Measurements from ENCODE around the gene SUSD3.

The SUSD3 gene

DNA sequence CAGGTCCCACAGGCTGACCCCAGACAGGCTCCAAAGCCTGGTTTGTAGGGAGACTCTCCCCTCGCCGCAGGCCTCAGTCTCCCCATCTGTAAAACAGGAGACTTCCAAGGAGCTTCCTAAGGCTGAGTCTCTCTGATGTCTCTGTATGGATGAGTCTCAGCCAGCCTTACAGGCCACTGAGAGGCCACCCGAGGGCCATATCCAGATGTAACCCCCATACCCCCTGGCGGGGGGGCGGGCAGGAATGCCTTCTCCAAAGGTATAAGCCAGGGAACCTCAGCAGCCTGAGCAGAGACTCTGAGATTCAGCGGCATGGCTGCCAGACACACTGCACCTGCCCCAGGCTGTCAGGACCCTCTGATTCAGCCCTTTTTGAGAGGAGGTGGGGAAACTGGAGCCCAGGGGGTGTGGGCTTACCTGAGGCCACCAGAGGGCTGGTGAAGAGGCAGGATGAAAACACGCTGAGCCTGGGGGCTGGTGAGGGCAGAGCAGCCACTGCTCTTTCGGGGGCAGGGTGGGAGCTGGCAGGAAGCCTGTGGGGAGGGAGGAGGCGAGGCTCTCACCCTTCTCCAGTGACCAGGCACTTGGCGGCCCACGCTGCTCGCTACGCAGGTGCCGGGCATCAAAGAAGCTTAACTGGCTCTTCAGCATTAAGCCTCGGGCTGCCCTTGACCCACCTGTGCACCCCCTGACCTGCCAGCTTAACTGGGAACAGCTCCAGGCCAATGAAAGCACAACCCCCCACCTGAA, 5.5 kb upstream of the SUSD3 start:
- DNase-seq (ENCODE audit: low read depth in 2 of 2) = no peak

DNA sequence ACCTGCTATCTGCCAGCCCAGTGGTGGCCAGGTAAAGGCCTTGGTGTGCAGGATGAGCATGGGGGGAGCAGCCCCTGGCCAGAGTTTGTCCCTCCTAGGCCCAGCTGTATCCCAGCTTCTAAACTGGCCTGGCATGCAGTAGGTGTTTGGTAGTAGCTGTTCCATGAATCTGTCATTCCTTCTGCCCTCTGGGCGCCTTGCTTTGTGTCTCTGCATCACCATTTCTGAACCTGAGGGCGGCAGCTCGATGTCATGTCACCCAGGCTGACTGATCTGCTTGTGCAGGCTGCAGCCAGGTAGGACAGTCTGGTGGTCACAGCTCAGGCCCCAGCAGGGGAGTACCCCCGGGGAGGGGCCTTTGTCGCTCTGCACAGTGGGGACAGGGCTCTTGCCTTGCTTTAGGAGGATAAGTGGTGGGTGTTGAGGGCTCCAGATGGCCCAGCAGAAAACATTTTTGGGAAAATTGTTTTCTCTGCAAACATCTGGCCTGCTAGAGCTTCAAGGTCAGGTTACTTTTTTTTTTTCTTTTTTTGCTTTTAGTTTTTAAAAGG, 4.6 kb upstream of the SUSD3 start:
- DNase-seq (ENCODE audit: low read depth in 2 of 2) = no peak

DNA sequence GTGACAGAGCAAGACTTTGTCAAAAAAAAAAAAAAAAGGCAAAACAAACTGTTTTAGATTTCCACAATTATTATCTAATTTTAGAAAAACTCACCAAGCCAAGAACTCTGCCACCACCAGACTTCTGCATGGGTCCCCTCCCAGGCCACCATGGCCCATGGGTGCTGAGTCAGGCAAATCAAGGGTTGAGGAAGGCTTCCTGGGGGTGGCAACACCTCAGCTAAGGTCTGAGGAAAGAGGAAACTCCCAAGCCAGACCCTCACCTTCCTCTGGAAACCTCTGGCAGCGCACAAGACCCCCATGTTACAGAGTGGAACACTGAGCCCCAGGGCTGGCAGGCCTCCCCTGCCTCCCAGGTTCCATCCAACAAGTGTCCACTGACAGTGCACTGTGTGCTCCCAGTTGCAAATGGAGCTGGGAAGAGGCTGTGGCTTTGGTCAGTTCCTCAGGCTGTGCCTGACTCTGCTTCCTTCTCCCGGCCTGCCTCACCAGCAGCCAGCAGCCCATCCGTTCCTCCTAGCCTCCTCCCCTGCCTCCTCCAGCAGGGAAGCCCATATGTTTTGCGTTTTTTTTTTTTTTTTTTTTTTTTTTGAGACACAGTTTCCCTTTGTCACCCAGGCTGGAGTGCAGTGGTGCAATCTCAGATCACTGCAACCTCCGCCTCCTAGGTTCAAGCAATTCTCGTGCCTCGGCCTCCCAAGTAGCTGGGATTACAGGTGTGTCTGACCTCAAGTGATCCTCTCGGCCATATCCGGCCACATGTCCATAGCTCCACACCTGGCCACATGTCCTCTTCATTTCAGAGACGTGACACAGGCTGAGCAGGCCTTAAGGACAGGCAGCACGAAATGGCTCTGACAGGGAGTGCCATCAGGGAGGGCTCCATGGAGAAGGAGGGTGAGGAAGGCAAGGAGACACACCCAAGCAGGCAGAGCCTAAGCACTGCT, 3.5 kb upstream of the SUSD3 start:
- no peak for DNase-seq (ENCODE audit: low read depth in 2 of 2)

DNA sequence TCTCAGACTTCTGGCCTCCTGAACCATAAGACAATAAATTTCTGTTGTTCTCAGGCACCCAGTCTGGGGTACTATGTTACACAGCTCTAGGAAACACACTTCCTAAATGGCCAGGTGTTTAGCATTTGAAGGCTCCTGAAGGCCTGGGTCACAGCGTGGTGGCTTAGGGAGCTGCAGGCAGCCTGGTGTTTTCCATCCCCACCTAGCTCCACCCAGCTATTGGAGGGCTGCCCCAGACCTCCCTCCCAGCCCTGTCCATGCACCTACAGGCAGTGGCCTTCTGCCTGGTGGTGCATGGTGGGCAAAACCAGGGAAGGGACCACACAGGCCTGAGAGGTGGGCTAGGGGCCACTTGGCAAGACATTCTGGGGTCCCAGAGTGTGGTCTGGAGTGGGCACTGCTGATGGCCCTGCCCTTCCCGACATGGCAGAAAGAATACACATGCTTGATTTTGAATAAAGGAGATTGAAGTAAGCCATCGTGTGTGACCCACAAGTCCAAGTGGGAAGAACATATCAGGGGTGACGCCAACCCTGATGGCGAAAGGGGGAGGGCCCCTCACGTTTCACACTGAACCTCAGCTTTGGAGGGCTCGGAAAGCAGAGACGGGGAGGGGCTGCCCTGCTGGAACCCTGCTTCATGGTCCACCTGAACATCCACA, 1.3 kb upstream of the SUSD3 start:
- no peak for DNase-seq (ENCODE audit: low read depth in 2 of 2)

DNA sequence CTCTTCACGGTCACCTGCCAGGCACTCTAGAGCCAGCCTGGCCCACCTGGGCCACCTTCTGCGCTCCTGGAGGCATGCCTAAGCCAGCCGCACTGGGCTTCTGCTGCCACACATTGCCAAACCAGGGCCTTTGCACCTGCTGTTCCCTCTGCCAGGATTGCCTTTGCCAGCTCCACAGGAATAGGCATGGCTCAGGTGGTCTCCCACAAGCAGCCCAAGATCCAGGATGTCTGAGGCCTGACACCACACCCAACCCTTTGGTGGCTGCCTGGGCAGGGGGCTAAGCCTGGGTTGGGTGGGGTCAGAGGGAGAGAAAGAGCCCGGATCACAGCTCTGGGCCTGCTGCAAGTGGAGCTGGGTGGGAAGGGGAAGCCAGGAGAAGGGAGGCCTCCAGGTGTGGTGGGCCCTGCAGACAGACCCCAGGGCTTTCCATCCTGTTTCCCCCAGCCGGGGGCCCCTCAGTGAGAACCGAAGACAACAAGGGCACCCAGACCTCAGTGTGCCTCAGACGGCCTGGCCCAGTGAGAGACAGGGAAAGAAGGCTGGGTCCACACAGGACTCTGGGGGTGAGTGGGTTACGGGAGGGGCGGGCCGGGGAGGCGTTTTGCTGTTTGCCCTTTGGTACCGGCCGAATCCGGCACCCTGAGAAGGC, 672 bp upstream of the SUSD3 start:
- no peak for DNase-seq (ENCODE audit: low read depth in 2 of 2)

DNA sequence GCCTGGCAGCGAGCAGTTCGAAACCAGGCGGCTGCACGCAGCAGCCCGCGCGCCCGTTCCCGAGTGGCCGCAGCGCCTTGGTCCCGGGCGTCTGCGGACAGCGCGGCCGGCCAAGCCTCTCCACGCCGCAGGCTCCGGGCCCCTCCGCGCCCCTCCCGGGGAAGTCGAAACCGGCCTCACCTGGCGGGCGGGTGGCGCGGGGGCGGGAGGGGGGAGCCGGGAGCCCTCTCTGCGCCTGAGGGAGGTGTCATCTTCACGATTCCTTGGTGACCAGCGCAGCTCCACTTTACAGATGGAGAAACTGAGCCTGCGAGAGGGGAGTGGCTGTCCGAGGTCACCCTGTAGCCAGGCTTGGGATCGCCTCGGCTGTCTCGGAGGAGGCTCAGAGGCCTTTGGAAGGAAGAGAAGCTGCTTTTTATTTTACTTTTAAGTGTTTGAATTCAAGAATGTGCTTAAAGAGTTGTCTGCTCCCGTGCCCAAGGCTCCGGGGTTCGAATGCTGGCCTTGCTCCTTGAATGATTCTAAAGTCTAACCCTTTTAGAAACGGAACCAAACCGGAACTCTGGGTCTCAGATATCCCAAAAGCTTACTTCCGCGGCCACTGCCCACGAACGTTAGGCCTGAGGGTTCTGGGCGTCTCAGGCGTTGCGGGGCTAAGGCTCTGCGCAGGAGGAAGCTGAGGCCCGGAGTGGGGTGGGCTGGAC, 662 bp downstream of the SUSD3 start:
- DNase-seq (ENCODE audit: low read depth in 2 of 2) = no peak

DNA sequence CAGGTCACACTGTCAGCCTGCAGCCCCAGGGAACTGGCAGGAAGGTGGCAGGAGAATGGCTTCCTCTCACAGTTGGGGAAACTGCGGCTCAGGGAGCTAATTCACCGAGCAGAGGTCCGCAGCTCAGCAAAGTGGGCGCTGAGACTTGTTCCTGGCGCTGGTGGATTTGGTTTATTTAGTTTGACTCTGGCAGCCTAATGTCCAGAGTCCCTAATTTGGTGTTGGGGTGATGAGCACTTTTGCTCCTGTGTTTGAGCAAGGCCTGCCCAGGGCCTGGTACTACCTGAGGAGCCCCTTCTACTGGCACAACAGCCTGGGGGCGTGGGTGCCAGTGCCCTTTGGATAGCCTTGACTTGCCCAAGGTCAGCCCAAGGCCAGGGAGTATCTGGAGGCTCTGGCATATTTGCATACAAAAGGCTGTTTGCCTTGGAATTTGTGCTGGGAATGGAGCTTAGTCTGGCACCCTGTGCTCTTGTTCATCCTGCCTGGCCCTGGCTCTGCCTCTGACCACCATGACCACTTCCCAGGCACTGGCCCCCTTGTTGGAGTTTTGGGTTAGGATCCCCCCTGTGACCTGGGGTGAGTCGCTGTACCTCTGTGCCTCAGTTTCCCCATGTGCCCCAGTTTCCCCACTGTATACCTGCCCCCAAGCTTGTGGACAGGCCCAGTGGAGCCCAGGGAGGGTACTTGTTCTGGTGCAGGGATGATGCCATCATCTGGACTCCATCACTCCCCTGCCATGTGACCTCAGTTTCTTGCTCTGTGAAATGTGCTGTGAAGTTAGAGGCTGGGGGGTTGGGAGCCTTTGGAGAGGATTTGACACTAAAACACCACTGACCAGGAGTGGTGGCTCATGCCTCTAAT, 1.4 kb downstream of the SUSD3 start:
- no peak for DNase-seq (ENCODE audit: low read depth in 2 of 2)

DNA sequence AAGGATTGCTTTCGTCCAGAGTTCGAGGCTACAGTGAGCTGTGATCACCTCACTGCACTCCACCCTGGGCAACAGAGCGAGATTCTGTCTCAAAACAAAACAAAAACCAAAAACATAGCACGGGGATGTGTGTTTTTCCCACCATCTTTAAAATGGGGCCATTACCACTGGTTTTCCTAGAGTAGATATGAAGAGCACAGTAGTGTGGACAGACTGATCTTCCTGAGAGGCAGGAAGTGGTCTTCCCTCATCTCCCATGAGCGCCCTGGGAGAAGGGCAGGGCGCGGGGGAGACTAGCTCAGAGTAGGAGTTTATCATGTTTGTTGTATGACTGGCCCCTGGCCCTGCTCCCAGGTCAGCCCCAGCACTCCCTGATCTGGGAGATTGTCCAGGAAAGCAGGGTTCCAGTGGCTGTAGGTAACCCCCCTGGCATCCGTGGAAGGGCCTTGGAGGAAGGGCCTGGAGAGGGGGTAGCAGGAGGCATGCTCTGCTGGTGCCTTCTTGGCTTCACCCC, 2.3 kb downstream of the SUSD3 start:
- no peak for DNase-seq (ENCODE audit: low read depth in 2 of 2)

DNA sequence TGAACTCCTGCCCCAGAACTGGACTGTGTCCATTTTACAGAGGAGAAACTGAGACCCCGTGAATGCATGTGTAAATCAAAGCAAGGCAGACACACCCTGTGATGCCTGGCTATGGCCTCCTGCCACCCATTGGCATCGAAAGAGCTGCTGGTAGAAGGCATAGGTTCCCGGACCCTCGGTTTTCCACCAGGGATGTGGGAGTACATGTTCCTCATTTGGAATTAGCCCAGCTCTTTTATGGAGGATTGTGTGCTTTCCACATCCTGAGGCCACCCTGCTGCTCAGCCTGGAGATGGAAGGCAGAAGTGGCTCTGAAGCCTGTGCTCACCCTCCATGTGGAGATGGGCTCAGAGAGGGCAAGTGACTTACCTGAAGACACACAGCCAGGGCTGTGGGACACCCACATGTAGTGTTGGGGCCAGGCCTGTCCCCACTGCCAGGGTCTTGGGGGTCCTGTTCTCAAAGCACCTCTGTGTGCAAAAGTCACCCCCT, 2.8 kb downstream of the SUSD3 start:
- no peak for DNase-seq (ENCODE audit: low read depth in 2 of 2)

DNA sequence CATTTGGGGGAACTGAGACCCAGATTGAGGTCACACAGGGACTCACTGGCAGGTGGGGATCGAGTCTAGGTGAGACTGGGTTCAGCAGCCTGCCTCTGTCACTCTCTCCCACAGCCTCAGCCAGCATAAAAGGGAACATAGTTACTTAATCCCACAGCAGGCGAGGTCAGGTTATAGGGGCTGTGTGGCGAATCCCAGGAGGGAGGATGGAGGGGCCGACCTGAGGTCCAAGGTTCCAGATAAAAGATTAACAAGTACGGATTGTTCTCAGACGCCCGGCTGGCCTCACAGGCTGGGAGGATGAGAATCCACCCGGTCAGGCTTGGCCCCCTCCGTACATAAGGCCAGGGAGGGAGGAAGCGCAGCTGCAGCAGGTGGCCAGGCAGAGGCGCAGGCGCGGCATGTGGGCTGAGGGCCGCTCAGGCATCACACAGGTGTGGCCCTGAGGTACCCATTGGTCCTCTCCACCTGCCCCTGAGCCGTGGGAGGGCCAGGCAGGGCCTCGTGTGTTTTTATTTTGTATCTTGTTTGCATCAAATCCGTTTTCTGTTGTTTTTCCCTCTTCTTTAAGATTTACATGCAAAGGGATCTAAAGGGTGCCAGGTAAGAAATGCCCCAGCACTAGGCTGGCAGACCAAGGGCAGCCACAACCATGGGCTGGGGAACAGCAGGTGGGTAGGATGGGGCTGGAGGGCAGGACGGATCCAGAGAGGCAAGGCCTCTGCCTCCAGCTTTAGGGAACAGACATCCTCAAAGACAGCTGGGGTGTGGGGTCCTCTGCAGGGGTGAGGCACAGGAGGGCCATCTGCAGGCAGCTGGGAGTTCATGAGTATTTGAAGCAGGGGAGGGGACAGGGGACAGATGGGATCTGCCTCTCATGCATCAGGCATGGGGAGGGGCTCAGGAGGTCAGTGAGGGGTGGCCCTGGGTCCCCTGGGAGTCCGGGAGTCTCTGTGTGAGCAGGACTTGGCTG, 3.6 kb downstream of the SUSD3 start:
- DNase-seq (ENCODE audit: low read depth in 2 of 2) = no peak

DNA sequence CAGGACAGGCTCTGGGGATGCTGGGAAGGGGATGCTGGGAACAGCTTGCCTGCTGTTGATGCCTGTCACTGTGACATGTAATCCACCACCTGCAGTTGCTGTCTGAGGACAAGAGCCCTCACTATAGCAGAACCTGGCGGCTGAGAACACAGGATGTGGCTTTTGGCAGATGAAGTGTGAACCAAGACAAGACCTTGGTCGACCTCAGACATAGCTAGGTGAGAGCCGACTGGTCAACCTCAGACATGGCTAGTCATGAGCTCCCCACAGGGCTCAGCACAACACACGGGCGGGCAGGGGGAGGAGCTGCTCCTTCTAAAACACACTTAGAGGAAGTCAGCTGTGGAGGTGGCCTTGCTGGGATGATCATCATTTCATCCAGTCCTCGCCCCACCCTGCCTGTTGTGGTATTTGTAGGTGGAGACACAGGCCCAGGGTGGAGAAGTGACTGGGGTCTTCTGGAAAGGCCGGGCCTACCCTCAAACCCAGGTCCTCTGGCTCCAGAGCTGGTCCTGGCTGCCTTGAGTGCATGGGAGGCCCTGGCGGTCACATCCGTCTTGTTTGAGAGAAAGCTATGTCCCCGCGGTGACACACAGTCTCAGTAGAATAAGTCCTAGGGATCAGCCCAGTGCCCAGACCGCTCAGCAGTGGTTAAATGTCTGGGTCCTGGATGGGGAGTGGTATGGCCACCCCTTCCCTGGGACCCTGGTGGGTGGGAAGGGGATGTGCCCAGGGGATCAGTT, 6.1 kb downstream of the SUSD3 start:
- no peak for DNase-seq (ENCODE audit: low read depth in 2 of 2)

DNA sequence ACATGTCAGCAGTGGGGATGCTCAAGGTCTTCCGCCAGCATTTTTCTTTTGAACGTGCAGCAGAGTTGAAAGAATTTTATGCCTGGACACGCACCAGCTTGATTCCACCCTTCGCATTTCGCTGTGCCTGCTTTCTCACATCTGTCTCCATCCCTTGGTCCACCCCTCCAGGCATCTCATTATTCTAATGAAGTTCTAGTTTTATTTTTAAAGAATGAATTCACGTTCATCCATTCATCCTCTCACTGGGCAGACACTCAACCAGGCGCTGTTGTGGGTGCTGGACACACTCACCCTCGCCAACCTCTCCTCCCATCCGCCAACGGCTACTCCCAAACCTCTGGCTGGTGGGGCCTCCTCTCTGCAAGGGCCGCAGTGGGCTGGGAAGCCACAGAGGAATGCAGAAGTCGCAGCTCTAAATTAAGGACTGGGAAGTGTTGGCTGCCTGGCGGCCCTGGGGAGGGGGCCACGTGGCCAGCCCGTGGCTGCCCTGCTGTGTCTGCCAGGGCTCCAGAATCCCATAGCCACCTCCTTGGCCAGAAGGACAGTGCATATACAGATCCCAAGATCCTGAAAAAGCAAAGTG, 6.7 kb downstream of the SUSD3 start:
- no peak for DNase-seq (ENCODE audit: low read depth in 2 of 2)

DNA sequence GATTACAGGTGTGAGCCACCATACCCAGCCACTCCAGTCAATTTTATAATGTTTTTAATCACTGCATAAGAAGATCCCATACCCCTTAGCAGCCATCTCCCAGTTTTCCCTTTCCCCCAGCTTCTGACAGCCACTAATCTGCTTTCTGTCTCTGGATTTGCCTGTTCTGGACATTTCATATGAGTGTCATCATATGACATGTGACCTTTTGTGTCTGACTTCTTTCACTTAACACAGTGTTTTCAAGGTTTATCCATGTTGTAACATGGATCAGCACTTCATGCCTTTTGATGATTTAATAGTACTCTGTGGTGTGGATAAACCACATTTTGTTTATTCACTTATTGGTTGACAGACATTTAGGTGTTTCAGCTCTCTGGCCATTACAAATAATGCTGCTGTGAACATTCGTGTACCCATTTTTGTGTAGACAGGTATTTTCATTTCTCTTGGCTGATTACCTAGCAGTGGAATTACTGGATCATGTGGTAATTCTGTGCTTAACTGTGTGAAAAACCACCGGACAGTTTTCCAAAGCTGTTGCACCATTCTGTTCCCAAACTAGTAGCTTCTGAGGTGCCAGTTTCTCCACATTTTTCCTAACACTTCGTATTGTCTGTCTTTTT, 8.6 kb downstream of the SUSD3 start:
- DNase-seq (ENCODE audit: low read depth in 2 of 2) = no peak

DNA sequence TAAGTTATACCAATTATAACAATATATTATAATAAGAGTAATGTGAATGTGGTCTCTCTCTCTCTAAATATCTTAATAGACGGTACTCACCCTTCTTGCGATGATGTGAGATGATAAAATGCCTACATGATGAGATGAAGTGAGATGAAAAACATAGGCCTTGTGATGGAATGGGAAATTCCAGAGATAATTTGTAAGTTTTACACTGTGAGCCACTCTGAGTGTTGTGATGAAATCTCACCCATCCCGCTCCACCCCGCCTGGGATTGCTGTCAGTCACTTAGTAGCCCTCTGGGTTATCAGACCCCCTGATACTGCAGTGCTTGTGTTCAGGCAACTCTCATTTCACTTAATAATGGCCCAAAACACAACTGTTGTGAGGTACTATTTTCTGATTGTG, 10.5 kb downstream of the SUSD3 start:
- no peak for DNase-seq (ENCODE audit: low read depth in 2 of 2)

DNA sequence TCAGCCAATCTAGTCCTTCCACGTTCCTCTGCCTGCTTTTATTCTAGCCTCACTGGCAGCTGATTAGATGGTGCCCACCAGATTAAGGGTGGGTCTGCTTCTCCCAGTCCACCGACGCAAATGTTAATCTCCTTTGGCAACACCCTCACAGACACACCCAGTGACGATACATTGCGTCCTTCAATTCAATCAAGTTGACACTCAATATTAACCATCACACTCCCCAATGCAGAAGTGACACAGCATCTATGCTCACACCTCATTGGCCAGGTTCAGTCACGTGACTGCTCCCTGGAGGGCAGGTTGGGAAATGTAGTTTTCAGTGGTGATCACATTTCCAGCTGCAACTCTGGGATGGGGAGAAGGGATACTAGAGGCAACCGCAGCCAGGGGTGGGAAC, 13.0 kb downstream of the SUSD3 start:
- DNase-seq (ENCODE audit: low read depth in 2 of 2) = no peak

DNA sequence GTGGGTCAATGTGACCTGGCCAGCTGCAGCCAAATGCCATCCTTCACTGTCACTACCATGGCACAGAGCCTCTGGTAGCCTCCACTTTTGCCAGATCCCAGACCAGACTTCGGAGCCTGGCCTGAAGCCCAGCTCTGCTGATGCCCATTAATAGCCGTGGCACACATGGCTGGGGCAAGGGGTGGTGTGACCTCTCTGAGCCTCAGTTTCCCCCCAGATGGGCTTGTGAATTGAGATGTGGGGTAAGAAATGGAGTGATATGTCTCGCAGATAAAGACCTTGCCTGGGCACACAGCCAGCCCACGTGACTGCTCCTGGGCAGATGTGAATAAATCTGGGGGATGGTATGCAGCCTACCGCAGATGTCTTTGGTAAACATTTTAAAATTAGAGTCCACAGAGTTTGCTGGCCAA, 13.9 kb downstream of the SUSD3 start:
- DNase-seq (ENCODE audit: low read depth in 2 of 2) = no peak

Measured in fibroblast of skin of left biceps (primary cell).